HG03280 (cell line): Measurements from ENCODE around the gene CCDC117.
"Not testable (repeated sequence)": the region's sequence is repeated elsewhere in the genome, so short reads cannot be mapped to it uniquely, and the experiment has no call there.

ENCODE experiments used
- ATAC-seq: cut with Tn5 transposase; IDR thresholded peaks from one replicate; pipeline ENCODE4 v1.9.1; 2021; ENCODE audit warnings: mild to moderate bottlenecking, moderate library complexity; ENCODE audit not compliant: unreplicated experiment

CCDC117 gene

DNA sequence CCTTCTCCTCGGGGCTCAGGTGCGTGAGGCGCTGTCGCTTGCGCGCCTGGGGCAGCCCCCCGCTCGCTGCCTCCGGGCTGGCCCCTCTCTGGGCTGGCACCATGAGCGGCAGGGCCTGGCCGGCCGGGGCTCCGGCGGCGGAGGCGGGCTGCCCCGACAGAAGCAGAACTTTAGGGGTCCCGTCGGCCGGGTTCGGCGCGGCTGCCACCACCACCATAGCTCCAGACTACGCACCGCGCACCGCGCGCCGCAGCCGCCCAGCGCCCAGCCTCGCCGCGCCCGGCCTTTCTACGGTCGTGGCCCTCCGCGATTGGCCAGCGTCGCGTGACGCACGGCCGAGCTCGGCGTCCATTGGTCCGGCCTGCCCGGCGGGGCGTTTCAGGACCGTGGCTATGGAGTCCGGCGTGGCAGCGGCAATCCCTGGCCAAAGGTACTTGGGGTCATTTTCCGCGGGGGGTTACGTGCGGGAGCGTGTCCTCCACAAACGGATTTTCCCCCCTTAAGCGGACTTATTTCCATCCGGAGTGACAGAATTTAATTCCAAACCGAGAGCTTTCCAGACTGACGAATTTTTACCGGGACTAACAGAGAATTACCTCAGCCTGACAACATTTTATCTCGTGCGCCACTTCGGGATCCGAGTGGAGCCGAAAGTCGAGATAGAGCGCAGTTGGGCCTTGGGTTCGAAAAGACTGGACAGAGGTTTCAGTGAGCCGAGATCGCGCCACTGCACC lies 28.0 kb downstream of the CCDC117 start, which contains the start of gene XBP1:
Gene XBP1 (minus strand): TSS at position 262 of the 734 bp plus-strand sequence.
- ATAC-seq: peak; percentile 80

DNA sequence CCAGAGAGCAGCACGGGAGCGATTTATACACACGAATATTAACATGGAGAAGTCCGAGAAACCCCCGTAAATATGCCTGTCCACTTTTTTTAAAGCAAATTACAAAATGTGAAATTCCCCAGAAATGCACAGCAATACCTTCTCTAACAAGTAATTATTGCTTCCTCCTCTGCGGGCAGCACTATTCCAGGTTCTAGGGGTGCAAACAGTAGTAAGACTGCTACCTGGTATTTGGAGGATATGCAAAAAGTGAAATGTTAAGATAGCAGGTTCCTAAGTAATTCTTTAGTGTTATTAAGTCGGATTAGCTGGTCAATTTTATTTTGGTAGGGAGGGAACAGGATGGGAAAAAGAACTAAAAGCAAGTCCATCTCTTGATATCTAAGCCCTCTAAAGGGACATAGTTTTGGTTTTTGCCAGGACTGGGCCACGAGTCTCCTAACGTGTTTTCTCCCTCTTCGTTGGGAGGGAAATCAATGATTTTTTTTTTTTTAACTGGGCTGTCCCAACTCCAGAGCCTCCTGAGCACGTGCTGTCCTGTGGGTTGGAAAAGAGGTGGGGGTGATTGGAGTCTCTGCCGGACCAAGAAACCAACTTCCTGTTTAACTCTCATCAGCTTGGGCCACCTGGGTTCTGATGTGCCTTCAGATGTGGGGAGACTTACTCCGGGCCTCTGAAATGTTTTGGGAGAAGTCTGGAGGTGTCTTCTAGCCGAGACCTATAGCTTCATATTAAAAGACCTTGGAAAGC lies 29.5 kb downstream of the CCDC117 start:
- no peak for ATAC-seq

- ATAC-seq: no peak
These were observed 30.2 kb downstream of the CCDC117 start for GRCh38 chr22:28802595-28803123.

GRCh38 chr22:28805426-28805825 lies 32.9 kb downstream of the CCDC117 start:
- not testable (repeated sequence) for ATAC-seq

DNA sequence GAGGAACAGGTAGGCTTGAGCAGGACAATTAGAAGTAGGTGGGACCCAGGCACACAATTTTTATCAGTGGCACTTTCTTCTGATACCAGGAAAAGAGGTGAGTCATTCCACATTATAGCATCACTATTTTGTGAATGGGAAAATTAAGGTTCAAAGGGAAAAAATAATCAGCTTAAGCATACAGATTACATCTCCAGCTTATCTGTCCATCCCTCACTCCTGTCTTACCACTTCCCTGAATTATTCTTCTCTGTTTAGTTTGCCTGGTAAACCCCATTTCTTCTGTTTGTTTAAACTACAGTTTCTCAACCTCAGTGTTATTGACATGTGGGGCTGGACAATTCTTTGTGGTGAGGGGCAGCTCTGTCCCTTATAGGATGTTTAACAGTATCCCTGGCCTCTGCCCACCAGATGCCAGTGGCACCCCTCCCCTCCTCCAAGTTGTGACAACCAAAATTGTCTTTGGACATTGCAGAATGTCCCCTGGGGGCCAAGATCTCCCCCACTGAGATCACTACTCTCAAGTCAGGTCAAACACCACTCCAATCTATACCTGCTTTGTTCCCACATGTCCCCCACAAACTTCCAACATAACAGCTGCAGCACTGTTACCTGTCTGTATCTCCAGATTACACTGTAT lies 36.3 kb downstream of the CCDC117 start:
- ATAC-seq: no peak

GRCh38 chr22:28810821-28811491 lies 38.5 kb downstream of the CCDC117 start:
- ATAC-seq: no peak

GRCh38 chr22:28812516-28812915 lies 40.0 kb downstream of the CCDC117 start:
- no peak for ATAC-seq

DNA sequence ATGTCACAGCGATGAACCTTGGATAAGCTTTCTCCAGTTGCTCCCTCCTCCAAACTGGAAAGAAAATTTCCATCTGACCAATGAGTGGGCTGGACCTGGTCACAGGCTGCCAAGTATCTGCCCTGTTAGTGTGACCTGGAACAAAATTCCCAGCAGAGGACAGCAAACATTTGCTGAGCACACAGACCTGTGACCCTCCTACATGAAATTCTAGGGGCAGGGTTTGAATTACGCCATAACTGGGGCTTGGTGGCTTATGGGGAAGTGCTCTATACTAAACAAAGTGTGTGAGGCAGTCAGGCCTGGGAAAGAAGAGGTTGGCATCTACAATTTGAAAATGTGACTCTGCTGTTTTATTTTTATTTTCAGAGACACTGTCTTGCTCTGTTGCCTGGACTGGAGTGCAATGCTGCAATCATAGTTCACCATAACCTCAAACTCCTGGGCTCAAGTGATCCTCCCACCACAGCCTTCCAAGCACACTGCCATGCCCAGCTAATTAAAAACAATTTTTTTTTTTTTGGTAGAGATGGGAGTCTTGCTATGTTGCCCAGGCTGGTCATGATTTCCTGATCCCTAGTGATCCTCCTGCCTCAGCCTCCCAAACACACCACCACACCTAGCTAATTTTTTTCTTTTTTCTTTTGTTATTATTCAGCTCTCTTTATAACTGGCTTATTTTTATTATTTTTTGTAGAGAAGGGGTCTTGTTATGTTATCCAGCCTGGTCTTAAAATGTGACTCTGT lies 41.5 kb downstream of the CCDC117 start:
- no peak for ATAC-seq

DNA sequence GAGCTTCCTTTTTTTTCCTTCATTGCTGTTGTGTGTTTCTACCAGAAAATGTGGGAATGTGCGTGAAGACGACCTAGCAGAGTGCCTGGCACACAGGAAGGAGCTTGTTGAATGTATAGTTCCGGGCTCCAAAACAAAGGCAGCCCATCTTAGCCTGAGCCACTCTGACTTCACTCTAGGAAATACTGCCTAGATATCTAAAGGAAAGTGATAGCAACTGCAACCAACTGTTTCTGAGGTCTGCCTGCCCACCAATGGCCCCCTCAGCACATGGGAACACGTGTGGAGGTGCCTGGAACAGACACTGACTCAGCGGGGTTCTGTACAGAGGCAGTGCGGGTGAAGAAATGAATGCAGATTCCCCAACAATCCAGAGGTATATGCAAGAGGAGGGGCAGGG lies 42.6 kb downstream of the CCDC117 start:
- no peak for ATAC-seq

- no peak for ATAC-seq
These were observed 43.2 kb downstream of the CCDC117 start for GRCh38 chr22:28815729-28816128.

- ATAC-seq: no peak
These were observed 44.6 kb downstream of the CCDC117 start for GRCh38 chr22:28817064-28817463.

GRCh38 chr22:28817919-28818859 lies 45.7 kb downstream of the CCDC117 start:
- no peak for ATAC-seq

DNA sequence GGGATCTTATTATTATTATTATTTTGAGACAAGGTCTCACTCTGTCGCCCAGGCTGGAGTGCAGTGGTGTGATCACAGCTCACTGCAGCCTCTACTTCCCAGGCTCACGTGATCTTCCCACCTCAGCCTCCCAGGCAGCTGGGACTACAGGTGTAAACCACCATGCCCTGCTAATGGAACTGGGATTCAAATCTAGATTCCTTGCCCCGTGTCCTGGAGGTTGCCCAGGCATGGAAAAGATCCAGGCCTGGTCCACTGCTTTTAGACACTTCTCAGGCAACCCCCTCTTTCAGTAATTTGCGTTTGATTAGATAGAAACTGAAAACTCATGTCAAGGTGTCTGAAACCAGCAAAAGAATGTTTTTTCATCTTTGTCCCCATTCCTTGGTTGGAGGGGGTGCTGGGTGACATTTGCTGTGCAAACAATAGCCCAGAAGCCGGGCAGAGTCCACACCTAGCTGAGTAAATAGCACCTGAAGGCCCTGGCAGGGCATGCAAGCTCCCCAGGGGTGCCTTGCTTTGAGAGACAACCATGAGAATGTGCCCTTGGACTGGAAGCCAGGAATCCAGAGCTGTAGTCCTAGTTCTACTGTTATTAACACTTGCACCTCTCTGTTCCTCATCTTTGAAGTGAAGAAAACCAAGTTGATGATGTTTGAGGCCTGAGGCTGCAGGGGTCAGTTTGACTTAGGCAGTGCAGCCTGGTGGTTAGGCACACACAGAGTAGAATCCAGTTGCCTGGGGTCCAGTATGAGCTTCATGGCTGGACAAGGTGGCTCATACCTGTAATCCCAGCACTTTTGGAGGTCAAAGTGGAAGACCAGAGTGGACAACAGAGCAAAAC lies 47.0 kb downstream of the CCDC117 start:
- peak; percentile 53 for ATAC-seq

- ATAC-seq: no peak
These were observed 48.4 kb downstream of the CCDC117 start for GRCh38 chr22:28820885-28821284.

- ATAC-seq: no peak
These were observed 49.0 kb downstream of the CCDC117 start for GRCh38 chr22:28821452-28821851.

DNA sequence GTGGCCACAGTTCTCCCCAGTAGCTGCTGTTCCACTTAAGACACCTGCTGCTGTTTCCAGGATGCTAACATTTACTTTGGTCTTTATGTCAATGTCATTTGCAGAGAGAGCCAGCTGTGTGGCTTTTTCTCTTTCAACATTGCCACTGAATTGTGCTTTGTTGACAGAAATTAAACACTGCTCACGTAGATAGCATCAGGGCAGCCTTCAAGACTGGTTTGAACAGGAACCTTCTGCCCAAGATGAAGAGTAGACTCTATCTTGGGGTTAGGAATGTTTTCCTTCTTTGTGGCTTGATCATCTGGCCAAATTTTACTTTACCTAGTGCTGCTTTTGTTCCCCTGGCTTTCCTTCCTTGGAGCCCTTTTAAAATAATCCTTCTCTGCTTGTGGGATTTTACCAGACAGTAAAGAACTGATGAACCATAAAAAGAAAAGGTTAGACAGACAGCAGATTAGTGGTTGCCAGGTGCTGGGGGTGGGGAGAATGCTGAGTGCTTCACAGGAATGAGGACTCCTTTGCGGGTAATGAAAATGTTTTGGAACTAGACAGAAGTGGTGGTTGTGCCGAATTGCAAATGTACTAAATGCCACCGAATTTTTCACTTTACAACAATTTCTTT lies 50.5 kb downstream of the CCDC117 start:
- ATAC-seq: no peak

- ATAC-seq: not testable (repeated sequence)
These were observed 52.0 kb downstream of the CCDC117 start for GRCh38 chr22:28824455-28824854.

- ATAC-seq: not testable (repeated sequence)
These were observed 53.9 kb downstream of the CCDC117 start for GRCh38 chr22:28826430-28826829.
